Fibroblast of the aortic adventitia (primary cell): Measurements from ENCODE around the gene SLC25A11. TPM values are rescaled to one million over a fixed set of nuclear protein-coding genes. Genes with fewer than 3 reads are reported as not detected.

Source experiments
- DNase-seq: peaks from one replicate; pipeline ENCODE4 v3.0.0-alpha.2; 2010; ENCODE audit warnings: low read depth
- H3K4me3 ChIP-seq: 2 replicates; pipeline ENCODE4 v1.5.1; 2011; ENCODE audit warnings: low read depth, mild to moderate bottlenecking, control low read depth, low read length, moderate library complexity
- total RNA-seq: library from RNA; depleted of rRNA; stranded (reverse); fragments of >200 nt; gene quantifications from 2 replicates; pipeline ENCODE4 v1.2.3, GENCODE V29; 2012; ENCODE audit warnings: low replicate concordance
- TF ChIP-seq, protein P1 (sequence below): IDR thresholded peaks from 2 replicates; pipeline ENCODE4 v1.5.1; 2011; ENCODE audit warnings: mild to moderate bottlenecking, low read length, control low read depth, inconsistent platforms; ENCODE audit not compliant: insufficient read depth

SLC25A11 gene
- total RNA-seq, 1 donor: 49.9 TPM

DNA sequence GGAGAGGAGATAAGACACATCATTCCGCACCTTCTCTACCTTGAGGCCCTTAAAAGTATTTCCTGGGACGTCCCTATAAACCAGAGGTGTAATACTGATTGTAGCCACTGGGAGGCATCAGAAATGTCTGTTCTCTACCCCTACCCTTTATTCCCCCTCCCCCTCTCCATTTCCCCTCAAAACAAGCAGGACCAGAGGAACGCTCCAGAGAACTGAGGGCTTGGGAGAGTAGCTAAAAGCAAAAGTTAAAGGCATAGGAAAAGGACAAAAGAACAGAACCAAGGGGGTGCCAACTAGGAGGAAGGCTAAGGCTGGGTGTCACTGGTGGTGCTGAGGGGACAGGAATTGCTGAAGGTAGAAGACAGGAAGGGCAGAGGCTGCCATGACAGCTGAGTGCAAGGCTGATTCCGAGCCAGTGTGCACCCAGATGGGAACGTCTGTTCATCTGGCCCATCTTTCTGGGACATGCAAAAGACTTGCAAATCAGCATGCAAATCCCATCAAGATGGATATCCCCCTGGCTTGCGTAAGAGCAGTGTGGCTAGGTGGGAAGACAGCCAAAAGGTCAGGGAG is 40.9 kb upstream of the SLC25A11 start:
- peak; percentile 62 for DNase-seq
- H3K4me3 ChIP-seq: no peak overlapping the region
- TF ChIP-seq, protein P1, sequence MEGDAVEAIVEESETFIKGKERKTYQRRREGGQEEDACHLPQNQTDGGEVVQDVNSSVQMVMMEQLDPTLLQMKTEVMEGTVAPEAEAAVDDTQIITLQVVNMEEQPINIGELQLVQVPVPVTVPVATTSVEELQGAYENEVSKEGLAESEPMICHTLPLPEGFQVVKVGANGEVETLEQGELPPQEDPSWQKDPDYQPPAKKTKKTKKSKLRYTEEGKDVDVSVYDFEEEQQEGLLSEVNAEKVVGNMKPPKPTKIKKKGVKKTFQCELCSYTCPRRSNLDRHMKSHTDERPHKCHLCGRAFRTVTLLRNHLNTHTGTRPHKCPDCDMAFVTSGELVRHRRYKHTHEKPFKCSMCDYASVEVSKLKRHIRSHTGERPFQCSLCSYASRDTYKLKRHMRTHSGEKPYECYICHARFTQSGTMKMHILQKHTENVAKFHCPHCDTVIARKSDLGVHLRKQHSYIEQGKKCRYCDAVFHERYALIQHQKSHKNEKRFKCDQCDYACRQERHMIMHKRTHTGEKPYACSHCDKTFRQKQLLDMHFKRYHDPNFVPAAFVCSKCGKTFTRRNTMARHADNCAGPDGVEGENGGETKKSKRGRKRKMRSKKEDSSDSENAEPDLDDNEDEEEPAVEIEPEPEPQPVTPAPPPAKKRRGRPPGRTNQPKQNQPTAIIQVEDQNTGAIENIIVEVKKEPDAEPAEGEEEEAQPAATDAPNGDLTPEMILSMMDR: peak; percentile 72

GRCh38 chr17:4978726-4979125 is 38.9 kb upstream of the SLC25A11 start:
- no peak overlapping the region for H3K4me3 ChIP-seq
- DNase-seq: no peak
- TF ChIP-seq, protein P1: no peak

GRCh38 chr17:4974115-4974670 is 34.3 kb upstream of the SLC25A11 start:
- no peak for DNase-seq
- TF ChIP-seq, protein P1: no peak
- H3K4me3 ChIP-seq: no peak overlapping the region

DNA sequence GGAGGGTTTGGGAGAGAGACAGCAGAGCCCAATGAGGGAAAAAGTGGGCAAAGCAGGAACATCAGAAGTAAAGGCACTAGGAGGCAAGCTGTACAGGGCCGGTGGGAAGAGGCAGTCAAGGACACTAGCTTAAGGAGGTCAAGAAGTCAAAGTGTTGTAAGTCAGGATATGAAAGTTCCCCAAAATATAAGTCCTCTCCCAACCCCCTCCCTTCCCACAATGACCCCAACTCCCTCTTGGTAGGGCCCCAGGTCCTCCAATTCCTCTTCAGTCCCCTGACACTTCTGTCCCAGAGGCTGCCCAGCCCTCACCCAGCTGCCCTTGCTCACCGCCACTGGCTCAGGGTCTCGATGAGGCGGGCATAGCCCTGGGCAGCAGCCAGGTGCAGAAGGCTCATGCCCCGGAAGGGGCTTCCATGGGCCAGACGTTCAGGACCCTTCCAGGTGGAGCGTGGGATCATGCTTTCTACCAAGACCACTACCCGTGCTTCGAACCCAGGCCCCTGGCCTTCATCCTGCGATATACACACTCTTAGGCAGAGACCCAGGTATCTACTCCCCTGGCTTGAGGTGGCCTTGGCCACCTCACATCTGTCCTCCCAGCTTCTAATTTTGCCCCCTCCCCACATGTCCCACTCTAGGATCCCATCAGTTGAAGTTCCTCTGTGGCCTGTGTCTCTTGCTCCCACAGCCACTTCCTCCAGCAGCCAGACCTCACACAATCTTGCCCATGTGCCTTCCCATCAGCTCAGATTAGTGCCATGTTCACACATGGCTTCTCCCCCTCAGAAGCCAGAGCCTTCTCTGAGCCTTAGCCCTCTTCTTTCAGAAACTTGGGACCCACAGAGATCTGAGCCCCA is 33.6 kb upstream of the SLC25A11 start:
- no peak overlapping the region for H3K4me3 ChIP-seq
- TF ChIP-seq, protein P1: no peak

GRCh38 chr17:4972752-4973151 is 32.9 kb upstream of the SLC25A11 start:
- no peak for DNase-seq
- no peak overlapping the region for H3K4me3 ChIP-seq
- TF ChIP-seq, protein P1: no peak

More for the DNA sequence above, 33.6 kb upstream of the SLC25A11 start:
- DNase-seq: no peak

- DNase-seq: no peak
- TF ChIP-seq, protein P1: no peak
- no peak overlapping the region for H3K4me3 ChIP-seq
Observed at GRCh38 chr17:4972322-4972721, 32.5 kb upstream of the SLC25A11 start.
